ENCODE measurements around the gene GNGT2. TPM values are rescaled to one million over a fixed set of nuclear protein-coding genes. Genes with fewer than 3 reads are reported as not detected.

Gene GNGT2
- total and polyA plus RNA-seq, 2 experiments from 2014 or later = not detected

DNA sequence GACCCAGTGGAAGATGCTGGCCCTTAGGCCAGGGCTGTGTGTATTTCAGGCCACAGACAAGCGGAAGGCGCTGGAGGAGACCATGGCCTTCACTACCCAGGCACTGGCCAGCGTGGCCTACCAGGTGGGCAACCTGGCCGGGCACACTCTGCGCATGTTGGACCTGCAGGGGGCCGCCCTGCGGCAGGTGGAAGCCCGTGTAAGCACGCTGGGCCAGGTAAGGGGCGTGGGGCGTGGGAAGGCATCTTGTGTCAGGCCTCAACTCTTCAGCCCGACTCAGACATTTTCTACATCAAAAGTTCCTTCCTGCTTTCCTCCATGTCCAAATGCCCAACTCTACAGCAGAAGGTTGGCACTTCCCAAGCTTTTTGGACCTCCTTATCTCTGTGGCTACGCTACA lies 6.1 kb upstream of the GNGT2 start:
- Histone ChIP-seq H3K36me3 (ENCODE audit: low read depth) (no peaks in the 10 kb centered on the region), H3K79me2 (ENCODE audit: insufficient read depth) (no peaks in the 10 kb centered on the region), H3K4me3 (no peak overlapping the region), H3K9me3 (ENCODE audit: low read depth) (no peaks in the 10 kb centered on the region), H3K27me3 (replicated peaks; ENCODE audit: insufficient read depth) (peaks cover 5% of the 10 kb centered on the region), H3K9ac (no peak overlapping the region), H3K4me2 (ENCODE audit: unreplicated experiment) (no peak overlapping the region), H3K4me1 (ENCODE audit: insufficient read depth) (no peaks in the 10 kb centered on the region), H4K20me1 (ENCODE audit: insufficient read depth) (no peaks in the 10 kb centered on the region), H3F3A (ENCODE audit: insufficient read depth) (no peaks in the 10 kb centered on the region), H3K9me2 (ENCODE audit: insufficient read depth) (no peaks in the 10 kb centered on the region), H2AFZ (no peak overlapping the region), H3K27ac (no peak overlapping the region)
- DNase-seq = no peak
- in situ Hi-C loops (cut with MboI) = no loop called here
- TF ChIP-seq EZH2phosphoT487 (IDR thresholded peaks at IDR 0.05; ENCODE audit: insufficient read depth, low read depth) (no peak), EZH2 (IDR thresholded peaks at IDR 0.05; ENCODE audit: insufficient read depth, poor library complexity, severe bottlenecking) (no peak)
- WGBS, 2 experiments (ENCODE audit: low coverage in 1 of 2, low lambda C conversion rate in 2 of 2, missing lambda C conversion rate in 2 of 2) = 78 to 79% methylated on average over 13 of the region's 13 CpGs

DNA sequence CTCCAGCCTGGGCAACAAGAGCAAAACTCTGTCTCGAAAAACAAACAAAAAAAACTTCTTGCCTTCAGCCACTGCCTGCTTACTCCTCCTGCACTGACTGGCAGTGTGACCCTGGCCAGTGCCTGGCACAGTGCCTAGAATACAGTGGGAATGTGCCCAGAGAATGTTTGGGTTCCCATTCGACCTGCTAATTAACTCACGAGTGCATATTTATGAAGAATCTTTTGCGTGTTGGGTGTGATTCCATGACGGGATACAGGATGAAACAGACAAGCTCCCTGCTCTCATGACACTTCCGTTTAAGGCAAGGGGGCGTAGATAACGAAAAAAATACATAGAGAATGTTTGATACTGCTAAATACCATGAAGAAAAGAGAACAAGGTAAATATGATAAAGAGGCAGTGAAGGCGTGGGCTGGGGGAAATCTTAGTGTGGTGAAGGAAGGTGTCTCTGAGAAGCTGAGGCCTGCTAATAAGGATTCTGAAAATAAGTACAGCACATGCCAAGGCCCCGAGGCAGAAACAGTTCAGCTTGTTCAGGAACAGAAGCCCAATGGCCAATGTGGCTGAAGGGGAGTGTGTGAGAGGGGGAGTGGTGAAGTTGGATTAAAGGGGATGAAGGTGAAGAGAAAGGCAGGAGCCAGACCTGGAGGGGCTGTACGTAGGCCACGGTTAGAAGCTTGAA lies 4.4 kb upstream of the GNGT2 start:
- 65 to 66% methylated on average over 12 of the region's 12 CpGs for WGBS, 2 experiments (ENCODE audit: low coverage in 1 of 2, low lambda C conversion rate in 2 of 2, missing lambda C conversion rate in 2 of 2)
- Histone ChIP-seq H2AFZ (no peak overlapping the region), H3K36me3 (ENCODE audit: low read depth) (no peaks in the 10 kb centered on the region), H3K27me3 (replicated peaks; ENCODE audit: insufficient read depth) (peaks cover 13% of the 10 kb centered on the region), H3K9me3 (ENCODE audit: low read depth) (no peaks in the 10 kb centered on the region), H3K9ac (no peak overlapping the region), H3K9me2 (ENCODE audit: insufficient read depth) (no peaks in the 10 kb centered on the region), H3K4me1 (ENCODE audit: insufficient read depth) (no peaks in the 10 kb centered on the region), H3F3A (ENCODE audit: insufficient read depth) (no peaks in the 10 kb centered on the region), H3K27ac (no peak overlapping the region), H3K4me2 (ENCODE audit: unreplicated experiment) (no peak overlapping the region), H3K79me2 (ENCODE audit: insufficient read depth) (no peaks in the 10 kb centered on the region), H4K20me1 (ENCODE audit: insufficient read depth) (no peaks in the 10 kb centered on the region), H3K4me3 (no peak overlapping the region)
- TF ChIP-seq EZH2 (IDR thresholded peaks at IDR 0.05; ENCODE audit: insufficient read depth, poor library complexity, severe bottlenecking) (no peak), EZH2phosphoT487 (IDR thresholded peaks at IDR 0.05; ENCODE audit: insufficient read depth, low read depth) (no peak)
- DNase-seq = no peak
- in situ Hi-C loops (cut with MboI) = no loop called here

DNA sequence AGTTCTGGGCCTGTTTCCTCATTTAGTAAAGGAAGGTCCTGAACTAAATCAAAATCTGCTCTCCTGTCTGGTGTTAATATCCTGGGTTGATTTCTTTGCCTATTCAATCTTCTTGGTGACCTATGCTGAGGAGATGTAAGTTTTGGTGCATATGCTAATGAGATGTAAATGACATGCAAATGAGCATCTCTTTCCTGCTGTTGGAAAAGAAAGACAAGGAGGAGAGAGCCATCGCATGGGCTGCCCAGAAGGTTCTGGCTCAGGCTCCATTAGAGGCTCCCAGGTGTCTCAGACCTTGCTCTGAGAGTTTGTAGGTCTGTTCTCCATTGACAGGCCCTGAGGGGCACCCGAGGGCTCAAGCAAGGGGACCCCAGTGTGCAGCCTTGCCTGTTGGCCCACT lies 3.5 kb upstream of the GNGT2 start:
- Histone ChIP-seq H3K4me2 (ENCODE audit: unreplicated experiment) (no peak overlapping the region), H3K9me2 (ENCODE audit: insufficient read depth) (no peaks in the 10 kb centered on the region), H3F3A (ENCODE audit: insufficient read depth) (no peaks in the 10 kb centered on the region), H3K4me1 (ENCODE audit: insufficient read depth) (no peaks in the 10 kb centered on the region), H3K27me3 (replicated peaks; ENCODE audit: insufficient read depth) (peaks cover 18% of the 10 kb centered on the region), H3K9ac (no peak overlapping the region), H3K79me2 (ENCODE audit: insufficient read depth) (no peaks in the 10 kb centered on the region), H3K27ac (no peak overlapping the region), H3K9me3 (ENCODE audit: low read depth) (no peaks in the 10 kb centered on the region), H2AFZ (no peak overlapping the region), H3K36me3 (ENCODE audit: low read depth) (no peaks in the 10 kb centered on the region), H4K20me1 (ENCODE audit: insufficient read depth) (no peaks in the 10 kb centered on the region), H3K4me3 (no peak overlapping the region)
- in situ Hi-C loops (cut with MboI) = no loop called here
- 24 to 44% methylated on average over 2 of the region's 2 CpGs for WGBS, 2 experiments (ENCODE audit: low coverage in 1 of 2, low lambda C conversion rate in 2 of 2, missing lambda C conversion rate in 2 of 2)
- TF ChIP-seq EZH2phosphoT487 (IDR thresholded peaks at IDR 0.05; ENCODE audit: insufficient read depth, low read depth) (no peak), EZH2 (IDR thresholded peaks at IDR 0.05; ENCODE audit: insufficient read depth, poor library complexity, severe bottlenecking) (no peak)
- no peak for DNase-seq

DNA sequence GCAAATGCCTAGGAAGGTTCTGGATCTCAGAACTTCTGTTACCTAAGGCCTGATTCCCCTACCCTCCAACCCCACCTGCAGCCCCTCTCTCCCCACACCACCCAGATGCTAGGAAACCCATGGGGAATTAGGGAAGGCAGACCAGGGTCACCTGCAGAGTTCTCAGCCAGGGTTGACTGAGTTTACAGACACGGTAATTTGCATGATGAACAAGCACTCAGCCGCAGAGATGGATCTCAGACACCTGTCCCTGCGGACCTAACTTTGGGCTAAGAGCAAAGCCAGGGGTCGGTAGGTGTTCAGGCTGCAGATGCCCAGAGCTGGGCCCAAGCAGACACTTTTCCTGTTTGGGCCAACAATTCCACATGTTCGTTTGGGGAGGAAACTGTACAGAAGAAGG lies 3.0 kb upstream of the GNGT2 start:
- TF ChIP-seq EZH2 (IDR thresholded peaks at IDR 0.05; ENCODE audit: insufficient read depth, poor library complexity, severe bottlenecking) (no peak), EZH2phosphoT487 (IDR thresholded peaks at IDR 0.05; ENCODE audit: insufficient read depth, low read depth) (no peak)
- H3K36me3 ChIP-seq (ENCODE audit: low read depth) = no peaks in the 10 kb centered on the region
- no peak for DNase-seq
- H3K27me3 ChIP-seq (replicated peaks; ENCODE audit: insufficient read depth) = peaks cover 18% of the 10 kb centered on the region
- H4K20me1 ChIP-seq (ENCODE audit: insufficient read depth) = no peaks in the 10 kb centered on the region
- in situ Hi-C loops (cut with MboI) = no loop called here
- WGBS, 2 experiments (ENCODE audit: low coverage in 1 of 2, low lambda C conversion rate in 2 of 2, missing lambda C conversion rate in 2 of 2) = 49 to 54% methylated on average over 5 of the region's 5 CpGs
- H3F3A ChIP-seq (ENCODE audit: insufficient read depth) = no peaks in the 10 kb centered on the region
- no peak overlapping the region for H3K27ac ChIP-seq
- H2AFZ ChIP-seq = no peak overlapping the region
- H3K79me2 ChIP-seq (ENCODE audit: insufficient read depth) = no peaks in the 10 kb centered on the region
- H3K9ac ChIP-seq = no peak overlapping the region
- H3K4me2 ChIP-seq (ENCODE audit: unreplicated experiment) = no peak overlapping the region
- H3K9me2 ChIP-seq (ENCODE audit: insufficient read depth) = no peaks in the 10 kb centered on the region
- H3K4me1 ChIP-seq (ENCODE audit: insufficient read depth) = no peaks in the 10 kb centered on the region
- no peak overlapping the region for H3K4me3 ChIP-seq
- no peaks in the 10 kb centered on the region for H3K9me3 ChIP-seq (ENCODE audit: low read depth)
